GM10248 (cell line): ENCODE data around the gene GALNS.

ENCODE experiments used
- CTCF ChIA-PET: fragments of 300-600 bp; sonication (Branson Sonifier 250); formaldehyde crosslinking; extraction: SDS; loops from one replicate; lab custom pipeline; 2021; ENCODE audit warnings: antibody characterized with exemption; lab: Yijun Ruan, JAX
- POLR2A ChIA-PET: fragments of 350-650 bp; sonication (Branson Sonifier 250); formaldehyde crosslinking; extraction: SDS; loops from one replicate; lab custom pipeline; 2020; ENCODE audit warnings: antibody characterized with exemption; lab: Yijun Ruan, JAX
- DNase-seq: peaks from one replicate; pipeline ENCODE4 v3.0.0; 2012; ENCODE audit errors: extremely low spot score
- TF ChIP-seq, protein P1 (sequence below): IDR thresholded peaks from 2 replicates; pipeline ENCODE4 v1.5.1; 2012; ENCODE audit warnings: mild to moderate bottlenecking, low read depth; ENCODE audit errors: extremely low read depth, missing control alignments, control extremely low read depth

The GALNS gene

DNA sequence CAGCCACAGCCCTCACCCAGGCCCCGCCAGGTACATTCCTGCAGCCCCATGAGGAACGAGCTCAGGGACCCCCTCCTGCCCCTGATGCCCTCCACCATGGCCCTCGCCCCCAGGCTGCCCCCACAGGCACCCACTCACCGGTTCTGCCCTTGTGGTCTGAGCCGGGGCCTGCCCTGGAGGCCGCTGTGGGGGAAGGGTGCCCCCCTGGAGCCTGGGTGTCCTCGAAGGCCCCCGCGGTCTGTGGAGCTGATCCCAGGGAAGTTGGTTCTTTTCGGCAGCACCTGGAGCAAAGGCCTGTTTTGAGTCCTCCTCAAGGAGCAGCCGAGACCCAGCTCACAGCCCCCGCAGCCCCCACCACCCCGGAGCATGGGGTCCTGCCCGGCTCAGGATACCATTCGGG, 7.4 kb upstream of the GALNS start:
- CTCF ChIA-PET = no interaction called here

DNA sequence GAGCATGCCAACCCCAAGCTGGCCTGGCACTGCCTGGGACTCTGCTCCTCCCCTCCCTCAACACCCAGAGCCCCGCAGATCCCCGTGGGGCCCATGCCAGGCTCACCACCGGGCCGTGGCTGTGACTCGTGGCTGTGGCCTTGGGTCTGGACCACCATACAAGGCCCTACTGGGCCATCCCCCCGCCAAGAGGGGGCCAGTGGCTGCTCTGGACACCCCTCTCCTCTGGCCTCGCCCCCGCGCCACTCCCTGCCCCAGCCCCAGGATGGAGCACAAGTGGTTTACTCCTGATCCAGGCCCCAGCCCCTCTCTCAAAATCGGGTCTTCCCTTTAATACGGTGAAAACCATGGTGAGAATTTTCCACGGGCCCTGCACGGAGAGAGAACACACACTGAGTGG, 6.7 kb upstream of the GALNS start:
- DNase-seq = no peak
- POLR2A ChIA-PET = no interaction called here
- TF ChIP-seq, protein P1, sequence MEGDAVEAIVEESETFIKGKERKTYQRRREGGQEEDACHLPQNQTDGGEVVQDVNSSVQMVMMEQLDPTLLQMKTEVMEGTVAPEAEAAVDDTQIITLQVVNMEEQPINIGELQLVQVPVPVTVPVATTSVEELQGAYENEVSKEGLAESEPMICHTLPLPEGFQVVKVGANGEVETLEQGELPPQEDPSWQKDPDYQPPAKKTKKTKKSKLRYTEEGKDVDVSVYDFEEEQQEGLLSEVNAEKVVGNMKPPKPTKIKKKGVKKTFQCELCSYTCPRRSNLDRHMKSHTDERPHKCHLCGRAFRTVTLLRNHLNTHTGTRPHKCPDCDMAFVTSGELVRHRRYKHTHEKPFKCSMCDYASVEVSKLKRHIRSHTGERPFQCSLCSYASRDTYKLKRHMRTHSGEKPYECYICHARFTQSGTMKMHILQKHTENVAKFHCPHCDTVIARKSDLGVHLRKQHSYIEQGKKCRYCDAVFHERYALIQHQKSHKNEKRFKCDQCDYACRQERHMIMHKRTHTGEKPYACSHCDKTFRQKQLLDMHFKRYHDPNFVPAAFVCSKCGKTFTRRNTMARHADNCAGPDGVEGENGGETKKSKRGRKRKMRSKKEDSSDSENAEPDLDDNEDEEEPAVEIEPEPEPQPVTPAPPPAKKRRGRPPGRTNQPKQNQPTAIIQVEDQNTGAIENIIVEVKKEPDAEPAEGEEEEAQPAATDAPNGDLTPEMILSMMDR = no peak
- CTCF ChIA-PET = no interaction called here

More for the DNA sequence above, 7.4 kb upstream of the GALNS start:
- POLR2A ChIA-PET = no interaction called here
- TF ChIP-seq, protein P1 = no peak
- no peak for DNase-seq

DNA sequence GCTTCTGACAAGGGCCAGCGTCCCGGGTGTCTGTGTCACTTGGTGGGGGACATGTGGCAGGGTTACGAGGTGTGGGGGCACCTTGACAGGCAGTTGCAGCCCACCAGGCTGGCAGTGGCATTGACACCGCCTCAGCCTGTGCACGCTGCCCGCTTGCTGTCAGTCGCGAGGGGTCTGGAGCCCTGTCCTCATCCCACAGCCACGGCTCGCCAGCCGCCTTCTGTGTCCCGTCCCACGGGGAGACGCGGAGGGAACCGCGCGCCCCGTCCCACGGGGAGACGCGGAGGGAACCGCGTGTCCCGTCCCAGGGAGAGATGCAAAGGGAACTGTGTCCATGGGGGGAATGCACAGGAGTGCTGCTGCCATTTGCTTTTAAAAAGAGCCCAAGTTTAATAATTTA, 6.2 kb upstream of the GALNS start:
- ChIA-PET CTCF (no interaction called here), POLR2A (no interaction called here)
- DNase-seq = no peak
- TF ChIP-seq, protein P1 = no peak

DNA sequence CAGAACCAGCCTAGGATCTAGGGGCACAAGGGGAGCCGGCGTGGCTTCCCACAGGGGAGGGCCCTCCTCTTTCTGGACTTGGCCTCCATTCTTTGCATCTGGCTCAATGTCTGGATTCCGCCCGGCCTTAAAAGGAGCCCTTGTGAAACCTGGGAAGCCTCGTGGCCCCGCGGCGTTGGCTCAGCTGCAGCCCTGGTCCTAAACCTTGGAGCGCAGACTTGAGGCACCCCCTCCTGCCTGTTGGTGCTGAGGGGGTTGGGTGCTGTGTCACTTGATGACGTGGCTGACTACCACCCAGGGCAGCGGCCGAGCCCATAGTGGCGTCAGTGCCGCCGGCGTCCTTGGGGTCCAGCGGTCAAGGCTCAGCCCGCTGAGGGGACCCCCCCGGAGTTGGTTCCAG, 4.6 kb upstream of the GALNS start:
- no peak for DNase-seq
- TF ChIP-seq, protein P1 = no peak
- ChIA-PET POLR2A (no interaction called here), CTCF (interaction anchor here (1.6 kb wide), 1 partner anchor 306 kb away, joined by 4 read pairs; no protein-coding TSS in a partner anchor)

DNA sequence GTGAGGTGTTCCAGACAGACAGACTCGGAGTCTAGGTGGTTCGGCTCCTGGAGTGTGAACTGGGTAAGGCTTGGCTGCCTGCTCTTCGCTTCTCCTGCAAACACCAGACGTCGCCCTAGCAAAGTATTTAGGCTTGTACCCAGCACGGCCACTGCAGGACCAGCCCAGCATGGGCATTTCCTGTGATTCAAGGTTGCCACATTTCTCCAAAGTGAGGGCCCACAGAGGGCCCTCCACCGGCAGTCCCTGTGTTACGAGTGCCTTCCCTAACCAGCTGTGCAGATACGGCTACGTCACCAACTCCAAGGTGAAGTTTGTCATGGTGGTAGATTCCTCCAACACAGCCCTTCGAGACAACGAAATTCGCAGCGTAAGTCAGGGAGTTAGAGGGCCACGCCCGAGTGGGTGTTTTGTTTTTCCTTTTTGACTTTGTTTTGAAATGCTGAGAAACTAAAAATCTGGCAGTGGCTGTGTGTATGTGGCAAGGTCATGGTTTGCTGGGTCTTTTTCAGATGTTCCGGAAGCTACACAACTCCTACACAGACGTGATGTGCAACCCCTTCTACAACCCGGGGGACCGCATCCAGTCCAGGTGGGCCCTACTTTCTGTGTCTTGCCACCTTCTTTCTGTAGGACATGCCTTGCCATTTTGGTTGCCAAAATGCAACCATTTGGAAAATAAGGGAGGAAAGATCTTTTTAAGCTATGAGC, 2.8 kb upstream of the GALNS start:
- POLR2A ChIA-PET = no interaction called here
- TF ChIP-seq, protein P1 = no peak
- CTCF ChIA-PET = interaction anchor here (1.6 kb wide), 1 partner anchor 307 kb away, joined by 4 read pairs; no protein-coding TSS in a partner anchor
- DNase-seq = no peak

DNA sequence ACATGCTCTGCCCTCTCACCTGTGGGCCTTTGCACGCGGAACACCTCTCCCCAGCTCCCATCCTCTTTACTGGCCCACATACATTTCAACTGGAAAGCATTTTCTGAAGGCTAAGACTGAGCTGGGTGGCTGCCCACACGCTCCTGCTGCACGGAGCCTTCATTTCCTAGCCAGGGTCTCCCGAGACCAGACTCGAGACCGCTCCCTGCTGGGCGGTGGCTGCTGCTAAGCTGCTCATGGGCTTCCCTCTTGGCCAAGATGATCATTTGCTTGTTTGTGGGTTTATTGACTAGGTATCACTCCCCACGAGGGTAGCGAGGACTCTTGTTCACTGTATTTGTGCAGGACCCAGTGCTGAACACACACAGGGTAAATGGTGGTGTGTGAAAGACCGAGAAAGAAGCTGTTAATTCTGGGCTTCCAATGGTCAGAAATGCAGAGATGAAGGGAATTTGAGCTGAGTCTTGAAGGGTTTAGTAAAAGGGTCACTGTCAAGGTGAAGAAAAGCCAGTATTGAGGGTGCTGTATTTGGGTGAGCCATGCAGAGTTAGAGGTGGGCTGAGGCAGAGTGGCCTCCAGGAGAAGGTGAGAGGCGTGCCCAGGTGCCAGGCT, 1.1 kb upstream of the GALNS start:
- DNase-seq = peak; percentile 89
- ChIA-PET POLR2A (interaction anchor here (0.6 kb wide), 1 partner anchor 25 kb away, joined by 3 read pairs; no protein-coding TSS in a partner anchor), CTCF (interaction anchor here (0.8 to 2.7 kb wide), 27 partner anchors 9 to 383 kb away, joined by 3 to 37 read pairs (median 4); partner anchors contain the start of genes APRT and CDT1)
- TF ChIP-seq, protein P1 = peak; percentile 83
